Measurements from ENCODE around the gene TGFBR3L.

Gene TGFBR3L

DNA sequence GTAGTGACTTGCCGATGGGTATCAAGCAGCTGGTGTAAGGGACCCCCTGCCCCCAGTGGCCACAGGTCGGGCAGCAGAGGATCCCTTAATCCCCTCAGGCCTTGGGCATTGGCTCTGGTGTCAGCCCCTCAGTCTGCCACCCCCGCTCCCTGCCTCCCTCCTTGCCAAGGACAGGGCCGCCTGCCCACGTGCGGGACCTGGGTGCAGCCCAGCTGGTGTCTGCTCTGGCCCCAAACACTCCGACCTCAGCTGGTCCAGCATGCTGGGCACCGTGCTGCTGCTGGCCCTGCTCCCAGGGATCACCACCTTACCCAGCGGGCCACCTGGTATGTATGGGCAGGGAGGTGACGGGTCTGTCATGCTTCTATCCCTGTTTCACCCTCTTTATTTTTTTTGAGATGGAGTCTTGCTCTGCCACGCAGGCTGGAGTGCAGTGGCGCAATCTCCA lies at the start of gene TGFBR3L:
TGFBR3L (plus strand) TSS at position 233 of the 448 bp plus-strand sequence.
- DNase-seq (ENCODE audit: low read depth) = no peak

DNA sequence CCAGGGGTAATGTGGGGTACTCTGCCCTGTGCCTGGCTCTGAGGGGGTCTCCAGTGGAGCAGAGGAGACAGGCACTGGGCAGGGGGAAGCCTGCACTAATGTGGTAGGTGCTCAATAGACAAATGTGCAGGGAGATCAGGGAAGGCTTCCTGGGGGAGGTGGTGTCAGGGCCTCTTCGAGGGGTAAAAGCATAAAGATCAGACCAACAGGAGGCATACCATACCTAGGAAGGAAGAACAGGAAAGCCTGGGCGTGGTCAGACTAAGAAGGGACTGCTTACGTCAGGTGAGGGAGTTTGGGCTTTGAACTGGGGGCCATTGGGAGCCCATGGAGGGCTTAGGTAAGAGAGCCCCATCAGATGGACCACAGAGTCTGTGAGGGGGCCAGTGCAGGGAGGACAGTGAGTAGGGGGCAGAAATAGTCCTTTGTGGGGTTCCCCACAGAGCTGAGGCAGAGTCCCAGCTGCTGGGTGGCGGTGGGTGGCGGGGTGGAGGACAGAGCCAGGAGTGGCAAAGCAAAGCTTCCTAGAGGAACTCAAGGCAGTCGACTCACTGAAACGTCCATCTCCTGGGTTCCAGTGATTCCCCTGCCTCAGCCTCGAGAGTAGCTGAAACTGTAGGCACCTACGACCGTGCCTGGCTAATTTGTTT lies 49.2 kb upstream of the TGFBR3L start:
- DNase-seq (ENCODE audit: low read depth) = no peak

- DNase-seq (ENCODE audit: low read depth) = no peak
Observed at GRCh38 chr19:7866399-7867091, 48.1 kb upstream of the TGFBR3L start.

DNA sequence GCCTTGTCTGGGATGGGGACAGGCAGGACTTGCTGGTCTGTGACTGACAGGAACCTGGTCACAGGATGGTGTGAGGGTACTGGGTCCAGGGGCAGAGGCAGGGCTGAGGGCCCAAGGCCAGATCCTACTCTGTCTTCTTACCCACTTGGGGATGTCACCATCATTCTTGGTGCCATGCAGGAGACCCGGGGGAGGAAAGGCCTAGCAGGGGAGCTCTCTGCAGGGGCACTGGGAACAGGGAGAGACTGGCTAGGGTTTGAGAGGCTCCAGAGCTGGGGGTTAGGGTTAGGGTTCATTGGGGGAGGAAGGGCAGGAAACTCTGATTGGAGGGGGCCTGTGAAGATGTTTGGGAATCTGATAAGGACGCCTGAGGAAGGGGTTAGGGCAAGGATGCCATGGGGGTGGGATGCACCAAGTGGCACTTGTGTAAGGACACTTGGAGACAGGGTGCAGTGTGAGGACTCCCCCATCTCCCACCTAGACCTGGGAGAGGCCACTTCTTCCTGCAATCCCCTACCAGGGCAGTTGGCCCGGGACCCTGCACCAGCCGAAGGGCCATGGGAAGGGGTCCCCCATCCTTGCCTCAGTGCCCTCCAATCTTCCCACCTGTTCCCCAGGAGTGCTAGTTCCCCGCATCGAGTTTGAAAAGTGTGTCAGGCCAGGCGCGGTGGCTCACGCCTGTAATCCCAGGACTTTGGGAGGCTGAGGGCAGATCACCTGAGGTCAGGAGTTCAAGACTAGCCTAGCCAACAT lies 47.4 kb upstream of the TGFBR3L start:
- DNase-seq (ENCODE audit: low read depth) = no peak

DNA sequence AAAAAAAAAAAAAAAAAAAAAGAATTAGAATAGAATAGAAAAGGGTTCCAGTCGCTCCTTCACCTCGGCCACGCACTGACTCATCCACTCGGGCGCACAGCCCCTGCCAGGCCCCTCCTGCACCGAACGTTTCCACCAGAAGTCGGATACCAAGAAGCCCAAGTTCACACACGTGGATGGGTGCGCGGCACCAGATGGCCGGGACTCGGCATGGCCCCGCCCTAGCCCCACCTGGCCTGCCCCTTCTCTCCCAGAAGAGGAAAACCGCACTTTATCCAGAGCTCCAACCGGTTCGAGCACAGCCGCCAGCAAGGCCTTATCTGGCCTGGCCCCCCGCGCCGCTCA lies 46.3 kb upstream of the TGFBR3L start:
- DNase-seq (ENCODE audit: low read depth) = no peak

GRCh38 chr19:7868671-7869452 lies 45.8 kb upstream of the TGFBR3L start:
- DNase-seq (ENCODE audit: low read depth) = peak; percentile 67

DNA sequence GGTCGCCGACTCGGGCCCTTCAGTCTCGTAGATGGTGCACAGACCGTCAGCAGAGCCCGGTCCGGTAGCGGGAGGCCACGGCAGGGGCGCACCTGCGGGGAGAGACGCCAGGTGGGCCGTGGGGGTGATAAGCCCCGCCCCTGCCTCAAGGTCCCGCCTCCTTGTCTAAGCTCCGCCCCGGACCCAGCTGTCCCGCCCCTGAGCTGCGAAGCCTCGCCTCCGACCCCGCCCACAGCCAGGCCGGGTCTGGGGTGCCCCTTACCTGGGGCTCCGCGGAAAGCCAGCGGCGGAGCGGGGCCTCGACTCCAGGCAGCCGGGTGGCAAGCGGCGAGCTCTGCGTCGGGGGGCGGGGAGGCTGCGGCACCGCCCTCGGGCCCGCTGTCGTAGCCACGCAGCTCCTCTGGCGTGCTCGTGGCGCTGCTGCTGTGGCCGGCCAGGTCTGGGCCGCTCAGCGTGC lies 45.1 kb upstream of the TGFBR3L start:
- DNase-seq (ENCODE audit: low read depth) = peak; percentile 64

DNA sequence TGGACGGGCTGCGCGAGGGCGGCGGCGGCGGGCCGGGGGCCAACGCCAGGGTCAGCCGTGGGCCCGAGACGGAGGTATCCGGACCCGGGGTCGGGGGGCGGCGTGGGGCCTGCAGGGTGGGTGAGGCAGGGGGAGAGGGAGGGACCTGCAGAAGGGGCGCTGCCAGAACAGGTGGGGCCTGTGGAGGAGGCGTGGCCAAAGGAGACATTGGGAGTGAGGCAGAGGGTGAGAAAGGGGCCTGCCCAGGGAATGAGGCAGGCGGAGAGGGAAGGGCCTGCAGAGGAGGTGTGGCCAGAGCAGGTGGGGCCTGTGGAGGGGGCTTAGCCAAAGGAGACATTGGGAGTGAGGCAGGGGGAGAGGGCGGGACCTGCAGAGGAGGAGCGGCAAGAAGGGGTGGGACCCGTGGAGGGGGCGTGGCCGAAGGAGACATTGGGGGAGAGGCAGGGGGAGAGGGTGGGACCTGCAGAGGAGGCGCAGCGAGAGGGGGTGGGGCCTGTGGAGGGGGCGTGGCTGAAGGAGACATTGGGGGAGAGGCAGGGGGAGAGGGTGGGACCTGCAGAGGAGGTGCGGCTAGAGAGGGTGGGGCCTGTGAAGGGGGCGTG lies 44.6 kb upstream of the TGFBR3L start:
- peak; percentile 52 for DNase-seq (ENCODE audit: low read depth)

DNA sequence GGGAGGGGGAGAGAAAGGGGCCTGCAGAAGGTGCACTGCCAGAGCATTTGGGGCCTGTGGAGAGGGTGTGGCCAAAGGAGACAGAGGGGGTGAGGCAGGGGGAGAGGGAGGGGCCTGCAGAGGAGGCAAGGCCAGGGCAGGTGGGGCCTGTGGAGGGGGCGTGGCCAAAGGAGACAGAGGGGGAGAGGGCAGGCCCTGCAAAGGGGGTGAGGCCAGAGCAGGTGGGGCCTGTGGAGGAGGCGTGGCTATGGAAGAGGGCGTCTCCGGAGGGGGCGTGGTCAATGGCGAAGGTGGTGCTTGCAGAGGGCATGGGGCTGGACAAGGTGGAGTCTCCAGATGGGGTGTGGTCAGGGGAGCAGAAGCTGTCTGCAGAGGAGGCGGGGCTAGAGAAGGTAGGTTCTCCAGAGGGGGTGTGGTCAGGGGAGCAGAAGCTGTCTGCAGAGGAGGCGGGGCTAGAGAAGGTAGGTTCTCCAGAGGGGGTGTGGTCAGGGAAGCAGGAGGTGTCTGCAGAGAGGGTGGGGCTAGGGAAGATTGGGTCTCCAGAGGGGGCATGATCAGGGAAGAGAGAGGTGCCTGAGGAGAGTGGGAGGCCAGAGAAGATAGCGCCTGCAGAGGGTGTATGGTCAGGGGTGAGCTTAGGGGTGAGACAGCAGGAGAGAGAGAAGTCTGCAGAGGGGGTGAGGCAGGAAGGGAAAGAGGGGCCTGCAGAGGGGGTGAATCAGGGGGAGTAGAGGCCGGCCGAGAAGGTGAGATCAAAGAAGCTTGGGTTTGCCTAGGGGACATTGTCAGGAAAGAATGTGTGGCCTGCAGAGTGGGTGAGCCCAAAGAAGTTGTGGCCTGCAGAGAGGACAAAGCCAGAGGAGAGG lies 43.8 kb upstream of the TGFBR3L start:
- DNase-seq (ENCODE audit: low read depth) = peak; percentile 30

- DNase-seq (ENCODE audit: low read depth) = peak; percentile 77
Observed at GRCh38 chr19:7871437-7872305, 43.0 kb upstream of the TGFBR3L start.

DNA sequence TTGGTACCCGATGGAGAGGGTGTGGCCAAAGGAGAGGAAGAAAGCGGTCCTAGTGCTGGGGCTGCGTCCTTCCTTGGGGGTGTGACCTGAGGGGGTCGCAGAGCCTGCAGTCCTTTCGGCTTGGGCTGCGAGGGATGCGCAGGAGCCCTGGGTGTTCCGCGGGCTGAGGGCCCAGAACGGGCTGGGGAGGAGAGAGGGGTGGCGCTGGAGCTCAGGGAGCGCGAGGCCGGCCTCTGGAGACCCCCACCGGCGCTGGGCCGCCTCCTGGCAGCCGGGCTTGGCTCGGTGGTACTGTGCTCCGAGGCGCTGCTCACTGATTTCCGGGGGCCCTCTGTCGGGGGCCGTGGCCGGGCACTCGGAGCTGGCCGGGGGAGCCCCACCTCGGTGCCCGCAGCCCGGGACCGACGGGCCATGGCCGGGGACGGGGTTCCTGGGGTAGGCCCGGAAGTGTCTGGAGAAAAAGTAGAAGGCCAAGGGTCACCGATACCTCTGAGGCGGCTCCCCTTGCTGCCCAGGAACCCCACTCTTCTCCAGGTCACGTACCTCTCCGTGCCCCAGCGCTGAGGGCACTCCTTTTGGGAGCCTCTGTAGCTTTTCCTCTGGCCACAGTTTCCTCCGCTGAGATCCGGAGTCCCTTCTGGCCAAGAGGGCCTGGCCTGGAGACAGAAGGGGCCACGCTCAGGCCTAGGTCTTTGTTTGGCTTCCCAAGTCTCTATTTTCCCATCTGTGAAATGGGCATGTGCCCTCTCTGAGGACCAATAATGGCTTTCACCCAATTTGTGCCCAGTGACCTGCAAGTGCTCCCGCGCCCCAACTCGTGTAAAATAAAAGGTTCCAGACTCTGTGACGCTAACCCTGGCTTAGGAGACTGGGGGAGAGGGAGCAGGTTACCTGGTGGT lies 42.1 kb upstream of the TGFBR3L start:
- no peak for DNase-seq (ENCODE audit: low read depth)

GRCh38 chr19:7873304-7874075 lies 41.1 kb upstream of the TGFBR3L start:
- DNase-seq (ENCODE audit: low read depth) = no peak

- no peak for DNase-seq (ENCODE audit: low read depth)
Observed at GRCh38 chr19:7874076-7874896, 40.3 kb upstream of the TGFBR3L start, which contains the start of gene PRR36. Gene PRR36, minus strand, starts transcription at chr19:7874390. Its CDS starts 701 bp downstream, at chr19:7873689.

DNA sequence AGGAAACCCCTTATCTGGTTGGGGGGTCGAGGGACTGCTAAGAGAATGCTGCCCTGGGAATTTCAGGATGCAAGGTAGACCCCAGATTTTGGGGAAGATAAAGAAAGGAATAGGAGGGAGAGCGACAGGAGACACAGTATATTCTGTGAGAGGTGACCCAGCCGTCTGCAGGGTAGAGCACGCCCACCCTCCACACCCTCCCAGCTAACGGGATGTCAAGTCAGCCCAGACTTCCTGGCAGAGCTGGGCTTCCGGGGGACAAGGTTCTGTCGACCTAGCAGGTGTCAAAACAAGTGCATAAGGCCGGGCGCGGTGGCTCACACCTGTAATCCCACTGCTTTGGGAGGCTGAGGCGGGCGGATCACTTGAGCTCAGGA lies 39.7 kb upstream of the TGFBR3L start:
- no peak for DNase-seq (ENCODE audit: low read depth)

DNA sequence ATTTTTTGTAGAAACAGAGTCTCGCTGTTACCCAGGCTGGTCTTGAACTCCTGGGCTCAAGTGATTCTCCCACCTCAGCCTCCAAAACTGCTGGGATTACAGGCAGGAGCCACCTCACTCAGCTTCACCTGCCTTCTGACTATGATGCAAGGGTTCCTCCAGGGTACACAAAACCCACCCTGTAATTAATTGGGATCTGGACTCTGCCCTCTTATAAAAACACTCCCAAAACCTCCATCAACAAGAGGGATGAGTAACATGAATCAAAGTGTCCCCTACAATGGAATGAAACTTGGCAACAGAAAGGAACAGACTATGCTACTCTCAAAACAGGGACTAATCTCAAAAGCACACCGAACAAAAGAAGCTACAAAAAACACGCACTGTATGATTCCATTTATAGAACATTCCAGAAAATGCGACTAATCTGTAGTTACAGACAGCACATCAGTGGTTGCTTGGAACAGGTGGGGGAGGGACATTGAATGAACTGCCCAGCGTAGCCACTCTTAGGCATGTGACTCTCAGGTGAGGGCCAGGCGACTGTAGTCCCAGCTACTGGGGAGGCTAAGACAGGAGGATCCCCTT lies 37.3 kb upstream of the TGFBR3L start:
- no peak for DNase-seq (ENCODE audit: low read depth)

- no peak for DNase-seq (ENCODE audit: low read depth)
Observed at GRCh38 chr19:7879111-7879807, 35.4 kb upstream of the TGFBR3L start.
